OCI-LY3 (cell line): Measurements from ENCODE around the gene HOXB3.

Experiments used
- H2AFZ ChIP-seq: fragments of 200-600, 300-600 bp; shearing (Covaris generic); 2 replicates; pipeline ENCODE4 v1.6.0; 2014; ENCODE audit warnings: antibody characterized with exemption, low read depth, low read length
- H3K27ac ChIP-seq: fragments of 200-600, 300-600 bp; sonication (generic); 2 replicates; pipeline ENCODE4 v1.5.1; 2014; ENCODE audit warnings: mild to moderate bottlenecking, low read length, moderate library complexity, mixed read lengths
- H3K27me3 ChIP-seq: fragments of 200-600, 300-600 bp; sonication (generic); 2 replicates; pipeline ENCODE4 v1.6.1; 2014; ENCODE audit warnings: low read depth, low read length, mixed read lengths
- H3K36me3 ChIP-seq: fragments of 200-600, 300-600 bp; sonication (generic); replicated peaks from 2 replicates; pipeline ENCODE3; 2014; ENCODE audit warnings: low read depth, low read length, mixed read lengths
- H3K4me1 ChIP-seq: fragments of 300-600, 200-600 bp; sonication (generic); 2 replicates; pipeline ENCODE4 v1.6.1; 2014; ENCODE audit warnings: low read length, mixed read lengths
- H3K4me2 ChIP-seq: fragments of 200-600, 300-600 bp; sonication (generic); 2 replicates; pipeline ENCODE4 v1.6.1; 2014; ENCODE audit warnings: low read length, mixed read lengths
- H3K4me3 ChIP-seq: fragments of 300-600, 200-600 bp; sonication (generic); 2 replicates; pipeline ENCODE4 v1.5.1; 2014; ENCODE audit warnings: antibody characterized with exemption, mild to moderate bottlenecking, low read length, moderate library complexity
- H3K79me2 ChIP-seq: fragments of 300-600, 200-600 bp; shearing (Covaris generic); 2 replicates; pipeline ENCODE4 v1.6.1; 2014; ENCODE audit warnings: mild to moderate bottlenecking, low read length, mixed read lengths
- H3K9ac ChIP-seq: fragments of 300-600, 200-600 bp; shearing (Covaris generic); 2 replicates; pipeline ENCODE4 v1.6.0; 2014; ENCODE audit warnings: mild to moderate bottlenecking, low read length, moderate library complexity
- H3K9me3 ChIP-seq: fragments of 200-600, 300-600 bp; shearing (Covaris generic); 2 replicates; pipeline ENCODE4 v1.6.1; 2014; ENCODE audit warnings: low read length, mixed read lengths; ENCODE audit not compliant: insufficient read depth
- H4K20me1 ChIP-seq: fragments of 200-600, 300-600 bp; sonication (generic); 2 replicates; pipeline ENCODE4 v1.6.1; 2016; ENCODE audit warnings: low read length, mixed read lengths; ENCODE audit not compliant: insufficient read depth
- EZH2phosphoT487 ChIP-seq: fragments of 200-600 bp; shearing (Covaris generic); IDR thresholded peaks from 2 replicates; pipeline ENCODE4 v1.6.1; 2018; ENCODE audit warnings: antibody characterized with exemption, mixed run types, low read depth
- TF ChIP-seq, protein P1 (sequence below): fragments of 200-600, 300-600 bp; sonication (generic); IDR thresholded peaks from 2 replicates; pipeline ENCODE4 v1.5.1; 2014; ENCODE audit warnings: antibody characterized with exemption, low read length, low read depth

Gene HOXB3

GRCh38 chr17:48616717-48617470 lies 26.9 kb upstream of the HOXB3 start:
- H3K36me3 ChIP-seq: no peaks in the 10 kb centered on the region
- no peak; the same call in 1 of the 2 replicates for TF ChIP-seq EZH2phosphoT487
- TF ChIP-seq, protein P1, sequence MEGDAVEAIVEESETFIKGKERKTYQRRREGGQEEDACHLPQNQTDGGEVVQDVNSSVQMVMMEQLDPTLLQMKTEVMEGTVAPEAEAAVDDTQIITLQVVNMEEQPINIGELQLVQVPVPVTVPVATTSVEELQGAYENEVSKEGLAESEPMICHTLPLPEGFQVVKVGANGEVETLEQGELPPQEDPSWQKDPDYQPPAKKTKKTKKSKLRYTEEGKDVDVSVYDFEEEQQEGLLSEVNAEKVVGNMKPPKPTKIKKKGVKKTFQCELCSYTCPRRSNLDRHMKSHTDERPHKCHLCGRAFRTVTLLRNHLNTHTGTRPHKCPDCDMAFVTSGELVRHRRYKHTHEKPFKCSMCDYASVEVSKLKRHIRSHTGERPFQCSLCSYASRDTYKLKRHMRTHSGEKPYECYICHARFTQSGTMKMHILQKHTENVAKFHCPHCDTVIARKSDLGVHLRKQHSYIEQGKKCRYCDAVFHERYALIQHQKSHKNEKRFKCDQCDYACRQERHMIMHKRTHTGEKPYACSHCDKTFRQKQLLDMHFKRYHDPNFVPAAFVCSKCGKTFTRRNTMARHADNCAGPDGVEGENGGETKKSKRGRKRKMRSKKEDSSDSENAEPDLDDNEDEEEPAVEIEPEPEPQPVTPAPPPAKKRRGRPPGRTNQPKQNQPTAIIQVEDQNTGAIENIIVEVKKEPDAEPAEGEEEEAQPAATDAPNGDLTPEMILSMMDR: no peak
- H3K4me2 ChIP-seq: no peak overlapping the region
- no peak overlapping the region for H3K9ac ChIP-seq
- no peak overlapping the region for H2AFZ ChIP-seq
- H4K20me1 ChIP-seq: no peaks in the 10 kb centered on the region
- peaks cover 7% of the 10 kb centered on the region for H3K4me1 ChIP-seq
- no peaks in the 10 kb centered on the region for H3K9me3 ChIP-seq
- H3K79me2 ChIP-seq: no peaks in the 10 kb centered on the region
- H3K27ac ChIP-seq: no peak overlapping the region
- peaks cover 42% of the 10 kb centered on the region for H3K27me3 ChIP-seq
- no peak overlapping the region for H3K4me3 ChIP-seq

- Histone ChIP-seq H3K4me1 (peaks cover 7% of the 10 kb centered on the region), H3K9me3 (no peaks in the 10 kb centered on the region), H3K79me2 (no peaks in the 10 kb centered on the region), H3K27me3 (peaks cover 42% of the 10 kb centered on the region), H3K4me3 (no peak overlapping the region), H3K27ac (no peak overlapping the region), H3K36me3 (no peaks in the 10 kb centered on the region), H3K4me2 (no peak overlapping the region), H4K20me1 (no peaks in the 10 kb centered on the region), H3K9ac (no peak overlapping the region), H2AFZ (no peak overlapping the region)
- no peak for TF ChIP-seq EZH2phosphoT487
- TF ChIP-seq, protein P1: no peak
Observed at GRCh38 chr17:48615963-48616716, 26.1 kb upstream of the HOXB3 start.

GRCh38 chr17:48615047-48615962 lies 25.3 kb upstream of the HOXB3 start, which contains the start of gene HOXB8:
HOXB8 (minus strand) TSS chr17:48615292; CDS start chr17:48614704, 588 bp downstream.
- H2AFZ ChIP-seq: no peak within 1 kb of the TSS
- no peak within 1 kb of the TSS for H3K4me2 ChIP-seq
- H3K4me1 ChIP-seq: peaks cover 7% of the 10 kb centered on the region
- no peak for TF ChIP-seq EZH2phosphoT487
- TF ChIP-seq, protein P1: no peak
- H3K27ac ChIP-seq: no peak within 1 kb of the TSS
- no peak within 1 kb of the TSS for H3K4me3 ChIP-seq
- no peaks in the 10 kb centered on the region for H3K36me3 ChIP-seq
- no peaks in the 10 kb centered on the region for H3K9me3 ChIP-seq
- no peaks in the 10 kb centered on the region for H4K20me1 ChIP-seq
- H3K27me3 ChIP-seq: peaks cover 42% of the 10 kb centered on the region
- H3K79me2 ChIP-seq: no peaks in the 10 kb centered on the region
- no peak within 1 kb of the TSS for H3K9ac ChIP-seq
